ENCODE measurements around the gene GCNA.
A peak's percentile ranks its signal among the peaks of the same experiment; 100 is the strongest.
"Not testable (repeated sequence)": the region's sequence is repeated elsewhere in the genome, so short reads cannot be mapped to it uniquely, and the experiment has no call there.

The GCNA gene

DNA sequence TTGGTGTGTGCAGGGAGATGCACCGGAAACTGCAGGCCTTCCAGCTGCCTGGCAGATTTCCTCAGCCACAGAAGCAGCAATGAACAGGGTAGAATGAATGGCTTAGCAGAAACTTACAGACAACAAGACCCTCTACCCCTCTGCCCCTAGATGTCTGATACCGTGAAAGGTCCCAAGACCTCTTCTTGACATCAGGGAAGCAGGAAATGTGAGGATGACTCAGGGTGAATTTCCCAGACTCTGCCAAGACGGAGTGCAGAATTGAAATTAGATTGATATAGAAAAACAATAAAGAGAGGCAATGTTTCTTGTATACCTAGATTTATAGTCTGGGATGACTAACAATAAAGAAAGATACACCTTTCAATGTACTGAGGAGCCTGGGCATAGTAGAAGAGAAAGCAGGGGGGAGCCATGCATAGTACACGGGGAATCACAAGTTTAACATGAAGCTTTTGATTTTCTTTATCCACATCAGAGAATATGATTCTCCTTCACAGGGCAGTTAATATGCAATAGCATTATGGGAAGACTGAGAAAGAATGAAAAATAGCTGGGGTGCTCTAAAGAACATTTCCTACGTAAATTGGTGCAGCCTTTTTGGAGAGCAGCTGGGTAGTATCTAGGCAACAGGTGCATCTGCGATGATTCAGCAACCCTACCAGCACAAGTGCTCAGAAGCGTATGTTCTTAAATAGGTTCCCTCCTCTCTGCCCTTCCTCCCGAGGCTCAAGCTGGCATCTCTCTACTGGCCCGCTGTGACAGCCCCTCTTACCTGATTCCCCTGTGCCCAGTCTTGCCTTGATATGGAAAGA lies 58.4 kb downstream of the GCNA start:
- DNase-seq (ENCODE audit: low spot score) (no peak), ATAC-seq (ENCODE audit: low read depth) (no peak)
- no peak overlapping the region for H3K4me3 ChIP-seq (ENCODE audit: severe bottlenecking)
- H3K36me3 ChIP-seq (ENCODE audit: low read depth) = no peaks in the 10 kb centered on the region
- H3K27ac ChIP-seq (ENCODE audit: poor library complexity, severe bottlenecking) = no peak overlapping the region
- no peaks in the 10 kb centered on the region for H3K9me3 ChIP-seq (ENCODE audit: severe bottlenecking)
- H3K27me3 ChIP-seq (ENCODE audit: insufficient read depth, poor library complexity, severe bottlenecking) = no peaks in the 10 kb centered on the region
- TF ChIP-seq CTCF (IDR thresholded peaks at IDR 0.05; ENCODE audit: poor library complexity, severe bottlenecking) = no peak
- H3K4me1 ChIP-seq (ENCODE audit: insufficient read depth, poor library complexity, severe bottlenecking) = no peaks in the 10 kb centered on the region

GRCh38 chrX:71637253-71637618 lies 59.0 kb downstream of the GCNA start:
- Histone ChIP-seq H3K27ac (ENCODE audit: poor library complexity, severe bottlenecking) (no peak overlapping the region), H3K4me1 (ENCODE audit: insufficient read depth, poor library complexity, severe bottlenecking) (no peaks in the 10 kb centered on the region), H3K9me3 (ENCODE audit: severe bottlenecking) (no peaks in the 10 kb centered on the region), H3K27me3 (ENCODE audit: insufficient read depth, poor library complexity, severe bottlenecking) (no peaks in the 10 kb centered on the region), H3K36me3 (ENCODE audit: low read depth) (no peaks in the 10 kb centered on the region), H3K4me3 (ENCODE audit: severe bottlenecking) (no peak overlapping the region)
- TF ChIP-seq CTCF (IDR thresholded peaks at IDR 0.05; ENCODE audit: poor library complexity, severe bottlenecking) = no peak
- no peak for DNase-seq (ENCODE audit: low spot score)
- no peak for ATAC-seq (ENCODE audit: low read depth)

GRCh38 chrX:71637848-71638247 lies 59.6 kb downstream of the GCNA start:
- H3K9me3 ChIP-seq (ENCODE audit: severe bottlenecking) = no peaks in the 10 kb centered on the region
- no peak overlapping the region for H3K4me3 ChIP-seq (ENCODE audit: severe bottlenecking)
- no peaks in the 10 kb centered on the region for H3K27me3 ChIP-seq (ENCODE audit: insufficient read depth, poor library complexity, severe bottlenecking)
- H3K27ac ChIP-seq (ENCODE audit: poor library complexity, severe bottlenecking) = no peak overlapping the region
- H3K36me3 ChIP-seq (ENCODE audit: low read depth) = no peaks in the 10 kb centered on the region
- no peak for TF ChIP-seq CTCF (IDR thresholded peaks at IDR 0.05; ENCODE audit: poor library complexity, severe bottlenecking)
- ATAC-seq (ENCODE audit: low read depth) (peak; percentile 64), DNase-seq (ENCODE audit: low spot score) (no peak)
- no peaks in the 10 kb centered on the region for H3K4me1 ChIP-seq (ENCODE audit: insufficient read depth, poor library complexity, severe bottlenecking)

- no peaks in the 10 kb centered on the region for H3K27me3 ChIP-seq (ENCODE audit: insufficient read depth, poor library complexity, severe bottlenecking)
- TF ChIP-seq CTCF (IDR thresholded peaks at IDR 0.05; ENCODE audit: poor library complexity, severe bottlenecking) = no peak
- ATAC-seq (ENCODE audit: low read depth) (no peak), DNase-seq (ENCODE audit: low spot score) (no peak)
- no peaks in the 10 kb centered on the region for H3K4me1 ChIP-seq (ENCODE audit: insufficient read depth, poor library complexity, severe bottlenecking)
- H3K36me3 ChIP-seq (ENCODE audit: low read depth) = no peaks in the 10 kb centered on the region
- H3K9me3 ChIP-seq (ENCODE audit: severe bottlenecking) = no peaks in the 10 kb centered on the region
- H3K27ac ChIP-seq (ENCODE audit: poor library complexity, severe bottlenecking) = no peak overlapping the region
- H3K4me3 ChIP-seq (ENCODE audit: severe bottlenecking) = no peak overlapping the region
Measured at GRCh38 chrX:71638409-71638808, 60.2 kb downstream of the GCNA start.

GRCh38 chrX:71640002-71640401 lies 61.8 kb downstream of the GCNA start:
- H3K36me3 ChIP-seq (ENCODE audit: low read depth) = no peaks in the 10 kb centered on the region
- H3K4me3 ChIP-seq (ENCODE audit: severe bottlenecking) = no peak overlapping the region
- no peak for TF ChIP-seq CTCF (IDR thresholded peaks at IDR 0.05; ENCODE audit: poor library complexity, severe bottlenecking)
- H3K27ac ChIP-seq (ENCODE audit: poor library complexity, severe bottlenecking) = no peak overlapping the region
- no peaks in the 10 kb centered on the region for H3K27me3 ChIP-seq (ENCODE audit: insufficient read depth, poor library complexity, severe bottlenecking)
- no peak for DNase-seq (ENCODE audit: low spot score)
- ATAC-seq (ENCODE audit: low read depth) = no peak
- H3K4me1 ChIP-seq (ENCODE audit: insufficient read depth, poor library complexity, severe bottlenecking) = no peaks in the 10 kb centered on the region
- H3K9me3 ChIP-seq (ENCODE audit: severe bottlenecking) = no peaks in the 10 kb centered on the region

DNA sequence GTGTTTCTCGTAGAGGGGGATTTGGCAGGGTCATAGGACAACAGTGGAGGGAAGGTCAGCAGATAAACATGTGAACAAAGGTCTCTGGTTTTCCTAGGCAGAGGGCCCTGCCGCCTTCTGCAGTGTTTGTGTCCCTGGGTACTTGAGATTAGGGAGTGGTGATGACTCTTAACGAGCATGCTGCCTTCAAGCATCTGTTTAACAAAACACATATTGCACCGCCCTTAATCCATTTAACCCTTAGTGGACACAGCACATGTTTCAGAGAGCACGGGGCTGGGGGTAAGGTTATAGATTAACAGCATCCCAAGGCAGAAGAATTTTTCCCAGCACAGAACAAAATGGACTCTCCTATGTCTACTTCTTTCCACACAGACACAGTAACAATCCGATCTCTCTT lies 66.2 kb downstream of the GCNA start:
- H3K9me3 ChIP-seq (ENCODE audit: severe bottlenecking); H3K4me1 ChIP-seq (ENCODE audit: insufficient read depth, poor library complexity, severe bottlenecking); H3K27me3 ChIP-seq (ENCODE audit: insufficient read depth, poor library complexity, severe bottlenecking); H3K4me3 ChIP-seq (ENCODE audit: severe bottlenecking); ATAC-seq (ENCODE audit: low read depth); H3K27ac ChIP-seq (ENCODE audit: poor library complexity, severe bottlenecking); H3K36me3 ChIP-seq (ENCODE audit: low read depth); DNase-seq (ENCODE audit: low spot score): not testable (repeated sequence)

Measured in RWPE2 (cell line).